ENCODE results near the gene DLX5. TPM values are rescaled to one million over a fixed set of nuclear protein-coding genes. Genes with fewer than 3 reads are reported as not detected.

The DLX5 gene
- total RNA-seq, 2 experiments from 2014 or later = not detected

DNA sequence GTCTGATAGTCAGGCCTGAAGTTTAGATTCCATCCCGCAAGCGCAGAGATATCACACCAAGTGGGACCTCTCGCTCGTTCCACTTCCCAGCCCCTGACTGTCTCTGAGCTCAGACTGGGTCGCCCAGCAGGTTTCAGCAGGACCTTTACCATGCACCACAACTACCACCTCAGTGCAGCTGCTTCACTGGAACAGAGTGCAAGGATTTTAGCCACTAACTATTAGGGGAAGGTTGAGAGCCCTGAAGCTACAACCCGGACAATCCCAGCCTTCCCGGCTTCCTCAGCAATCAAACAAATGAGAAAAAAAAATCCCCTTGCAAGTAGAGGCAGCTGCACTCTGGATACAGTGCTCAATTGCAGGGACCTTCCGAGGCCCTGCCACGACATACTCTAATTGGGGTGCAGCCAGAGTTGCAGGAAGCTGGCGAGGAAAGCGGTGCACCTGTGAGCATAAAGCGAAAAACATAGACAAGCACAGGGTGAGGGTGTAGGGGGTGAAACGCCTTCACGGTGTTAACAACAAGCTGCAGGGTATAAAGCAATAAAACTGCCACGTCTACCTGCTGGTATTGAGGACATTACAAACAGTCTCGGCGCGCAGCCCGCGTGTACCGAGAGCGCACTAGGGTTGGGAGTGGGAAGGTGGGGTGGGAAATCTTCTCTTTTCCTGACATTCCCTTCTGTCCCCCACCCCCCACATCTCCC lies 21.9 kb downstream of the DLX5 start:
- H3K4me3 Mint-ChIP-seq = no peak overlapping the region
- peaks cover 5% of the 10 kb centered on the region for H3K36me3 Mint-ChIP-seq (ENCODE audit: low read depth)
- CTCF ChIA-PET = interaction anchor here (0.7 to 2.7 kb wide), 2 partner anchors 17 to 24 kb away, joined by 3 to 15 read pairs; no protein-coding TSS in a partner anchor
- ATAC-seq (no peak), DNase-seq (no peak)
- H3K27me3 Mint-ChIP-seq = peaks cover 86% of the 10 kb centered on the region
- H3K9me3 Mint-ChIP-seq = peaks cover 4% of the 10 kb centered on the region
- TF ChIP-seq, protein P1, sequence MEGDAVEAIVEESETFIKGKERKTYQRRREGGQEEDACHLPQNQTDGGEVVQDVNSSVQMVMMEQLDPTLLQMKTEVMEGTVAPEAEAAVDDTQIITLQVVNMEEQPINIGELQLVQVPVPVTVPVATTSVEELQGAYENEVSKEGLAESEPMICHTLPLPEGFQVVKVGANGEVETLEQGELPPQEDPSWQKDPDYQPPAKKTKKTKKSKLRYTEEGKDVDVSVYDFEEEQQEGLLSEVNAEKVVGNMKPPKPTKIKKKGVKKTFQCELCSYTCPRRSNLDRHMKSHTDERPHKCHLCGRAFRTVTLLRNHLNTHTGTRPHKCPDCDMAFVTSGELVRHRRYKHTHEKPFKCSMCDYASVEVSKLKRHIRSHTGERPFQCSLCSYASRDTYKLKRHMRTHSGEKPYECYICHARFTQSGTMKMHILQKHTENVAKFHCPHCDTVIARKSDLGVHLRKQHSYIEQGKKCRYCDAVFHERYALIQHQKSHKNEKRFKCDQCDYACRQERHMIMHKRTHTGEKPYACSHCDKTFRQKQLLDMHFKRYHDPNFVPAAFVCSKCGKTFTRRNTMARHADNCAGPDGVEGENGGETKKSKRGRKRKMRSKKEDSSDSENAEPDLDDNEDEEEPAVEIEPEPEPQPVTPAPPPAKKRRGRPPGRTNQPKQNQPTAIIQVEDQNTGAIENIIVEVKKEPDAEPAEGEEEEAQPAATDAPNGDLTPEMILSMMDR (IDR thresholded peaks at IDR 0.05) = no peak
- POLR2A ChIA-PET = interaction anchor here (0.7 to 1.1 kb wide), 2 partner anchors 13 to 15 kb away, joined by 3 to 4 read pairs; no protein-coding TSS in a partner anchor
- no peak overlapping the region for H3K27ac Mint-ChIP-seq
- intact Hi-C loops (cut with micrococcal nuclease) = loop anchor here (10.0 kb wide), 1 partner anchor 168 kb away; no protein-coding TSS in a partner anchor
- peaks cover 20% of the 10 kb centered on the region for H3K4me1 Mint-ChIP-seq (ENCODE audit: low read depth)

DNA sequence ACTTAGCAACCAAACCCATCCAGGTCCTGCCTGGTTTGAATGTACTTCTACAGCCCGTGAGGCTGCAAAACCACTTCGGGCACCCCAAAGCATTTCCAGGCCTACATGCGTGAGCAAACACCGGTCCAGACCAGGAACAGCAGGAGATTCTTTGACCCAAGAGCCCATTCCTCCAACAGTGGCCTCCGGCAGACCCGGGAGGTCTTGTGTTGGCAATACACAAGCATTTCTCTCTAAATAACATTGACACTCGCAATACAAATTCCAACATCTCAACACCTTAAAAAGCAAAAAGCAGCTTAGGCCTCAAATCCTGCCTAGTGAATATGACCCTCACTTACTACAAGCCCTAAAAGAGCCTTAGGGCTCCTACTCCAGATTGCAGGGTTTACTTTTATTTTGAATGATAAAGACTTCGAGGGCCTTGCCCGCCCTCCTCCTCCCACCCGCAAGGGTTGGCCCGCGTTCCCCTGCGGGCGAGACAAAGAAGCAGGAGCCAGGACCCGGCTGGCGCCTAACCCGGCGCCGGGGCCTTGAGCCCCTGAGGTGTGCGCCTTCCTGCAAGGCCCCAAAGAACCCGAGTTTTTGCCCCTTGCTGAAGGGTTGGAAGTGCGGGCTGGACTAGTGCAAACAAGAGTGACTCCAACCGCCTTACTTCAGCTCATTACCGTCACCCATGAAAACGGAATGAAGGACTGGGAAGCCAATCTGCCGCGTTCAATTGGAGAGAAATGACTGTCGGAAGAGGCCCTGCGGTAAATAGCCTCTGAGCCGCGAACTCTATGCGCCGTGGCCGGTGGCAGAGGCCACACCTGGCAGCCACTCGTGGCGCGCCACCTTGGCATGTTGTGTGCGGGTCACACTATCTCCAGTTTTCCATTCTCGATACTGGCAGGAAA lies 22.7 kb downstream of the DLX5 start:
- H3K36me3 Mint-ChIP-seq (ENCODE audit: low read depth) = peaks cover 5% of the 10 kb centered on the region
- DNase-seq (no peak), ATAC-seq (no peak)
- peaks cover 86% of the 10 kb centered on the region for H3K27me3 Mint-ChIP-seq
- intact Hi-C loops (cut with micrococcal nuclease) = loop anchor here (10.0 kb wide), 1 partner anchor 167 kb away; no protein-coding TSS in a partner anchor
- H3K9me3 Mint-ChIP-seq = peaks cover 4% of the 10 kb centered on the region
- H3K27ac Mint-ChIP-seq = no peak overlapping the region
- ChIA-PET CTCF (interaction anchor here (0.7 to 2.7 kb wide), 3 partner anchors 18 to 25 kb away, joined by 3 to 15 read pairs (median 3); no protein-coding TSS in a partner anchor), POLR2A (no interaction called here)
- no peak overlapping the region for H3K4me3 Mint-ChIP-seq
- TF ChIP-seq, protein P1 (IDR thresholded peaks at IDR 0.05) = no peak
- H3K4me1 Mint-ChIP-seq (ENCODE audit: low read depth) = peaks cover 19% of the 10 kb centered on the region

DNA sequence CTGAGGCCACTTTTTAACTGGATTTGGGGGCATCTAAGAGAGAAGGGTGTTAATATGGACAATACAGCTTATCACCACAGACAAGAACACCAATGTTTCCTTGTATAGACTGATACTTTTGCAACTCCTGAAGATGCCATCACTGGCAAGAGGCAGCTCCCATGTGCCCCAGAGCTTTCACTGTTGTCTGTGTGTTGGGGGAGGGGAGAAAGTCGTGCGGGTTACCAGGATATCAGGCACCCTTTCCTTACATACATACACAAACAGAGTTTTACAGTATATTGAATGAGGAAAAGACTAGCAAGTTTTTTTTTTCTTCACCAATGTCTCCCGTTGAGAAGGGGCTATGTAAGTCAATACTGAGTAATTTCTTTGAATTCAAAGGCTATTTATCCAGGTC lies 23.4 kb downstream of the DLX5 start:
- TF ChIP-seq, protein P1 (IDR thresholded peaks at IDR 0.05) = no peak
- ATAC-seq = no peak
- H3K4me1 Mint-ChIP-seq (ENCODE audit: low read depth) = peaks cover 17% of the 10 kb centered on the region
- H3K27me3 Mint-ChIP-seq = peaks cover 89% of the 10 kb centered on the region
- DNase-seq = no peak
- CTCF ChIA-PET = interaction anchor here (1.0 to 2.7 kb wide), 2 partner anchors 20 to 26 kb away, joined by 3 to 15 read pairs; no protein-coding TSS in a partner anchor
- POLR2A ChIA-PET = no interaction called here
- intact Hi-C loops (cut with micrococcal nuclease) = loop anchor here (10.0 kb wide), 1 partner anchor 166 kb away; no protein-coding TSS in a partner anchor
- H3K9me3 Mint-ChIP-seq = peaks cover 5% of the 10 kb centered on the region
- peaks cover 5% of the 10 kb centered on the region for H3K36me3 Mint-ChIP-seq (ENCODE audit: low read depth)
- H3K27ac Mint-ChIP-seq = no peak overlapping the region
- H3K4me3 Mint-ChIP-seq = no peak overlapping the region

DNA sequence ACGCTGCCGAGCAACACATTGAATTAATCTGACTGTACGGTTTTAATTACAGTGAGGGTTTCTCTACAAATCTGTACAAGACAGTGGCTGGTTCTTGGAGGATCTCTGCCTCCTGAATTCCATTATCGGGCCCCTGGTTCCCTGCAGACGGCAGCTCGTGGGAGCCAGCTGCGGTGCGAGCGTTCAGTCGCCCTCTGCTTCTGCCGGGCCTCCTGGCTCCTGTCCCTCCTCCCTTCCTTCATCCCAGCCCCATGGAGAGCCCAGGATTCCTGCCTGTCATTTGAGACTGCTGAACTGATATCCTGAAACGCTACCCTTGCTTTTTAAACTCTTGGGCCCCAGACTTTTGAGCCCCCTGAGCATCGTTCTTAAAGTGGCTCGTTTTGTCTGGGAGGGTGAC lies 25.9 kb downstream of the DLX5 start:
- Mint-ChIP-seq H3K27ac (no peak overlapping the region), H3K4me1 (ENCODE audit: low read depth) (peaks cover 12% of the 10 kb centered on the region), H3K36me3 (ENCODE audit: low read depth) (peaks cover 5% of the 10 kb centered on the region), H3K9me3 (peaks cover 5% of the 10 kb centered on the region), H3K4me3 (no peak overlapping the region), H3K27me3 (peaks cover 91% of the 10 kb centered on the region)
- POLR2A ChIA-PET = no interaction called here
- intact Hi-C loops (cut with micrococcal nuclease) = no loop called here
- TF ChIP-seq, protein P1 (IDR thresholded peaks at IDR 0.05) = no peak
- ATAC-seq (no peak), DNase-seq (no peak)
- CTCF ChIA-PET = interaction anchor here (1.1 to 1.2 kb wide), 2 partner anchors 10 to 28 kb away, joined by 3 read pairs; no protein-coding TSS in a partner anchor

All from activated CD8-positive, alpha-beta T cell treated with anti-CD3 and anti-CD28 coated beads for 36 hours (primary cell).